Mucosa of descending colon (tissue), 3 donors: ENCODE results near the gene GPR176. TPM values are rescaled to one million over a fixed set of nuclear protein-coding genes. Genes with fewer than 3 reads are reported as not detected.

Experiments
- ATAC-seq: fragments of 200-7000 bp; cut with Tn5 transposase; one replicate; pipeline ENCODE4 v1.9.1; 2020; ENCODE audit warnings: mild to moderate bottlenecking, moderate library complexity
- DNase-seq, 3 donors: peaks; one replicate each; pipeline ENCODE4 v3.0.0-alpha.2; 2020
- H3K36me3 ChIP-seq: fragments of 200-600 bp; one replicate; pipeline ENCODE4 v1.8.0; 2021; ENCODE audit warnings: low read depth, mild to moderate bottlenecking
- H3K4me1 ChIP-seq: fragments of 200-600 bp; one replicate; pipeline ENCODE4 v1.8.0; 2021; ENCODE audit warnings: low read depth, mild to moderate bottlenecking
- H3K4me3 ChIP-seq: fragments of 200-600 bp; one replicate; pipeline ENCODE4 v1.8.0; 2021; ENCODE audit warnings: mild to moderate bottlenecking
- H3K9me3 ChIP-seq: fragments of 200-600 bp; one replicate; pipeline ENCODE4 v1.8.0; 2021; ENCODE audit warnings: mild to moderate bottlenecking
- intact Hi-C, 2 donors: fragments of 100-400 bp; cut with DNase I in 1 of 2; cut with micrococcal nuclease in 1 of 2; formaldehyde crosslinking; loops; one replicate each; pipeline versions ENCODE4 v1.11.0 to v1.11.1; 2022; cut with DNase I, micrococcal nuclease
- total RNA-seq, 3 donors: library from RNA; stranded (reverse); fragmentation: NEBNext Ultra II Directional in 2 of 3; extraction: Animal tissue kit (Norgen Biotek cat#: 25700) in 2 of 3; gene quantifications; one replicate each; pipeline versions ENCODE4 v1.2.1 to v1.2.4, GENCODE V29; 2021 to 2023
- TF ChIP-seq, protein P1 (sequence below): fragments of 200-600 bp; IDR thresholded peaks from one replicate; pipeline ENCODE4 v1.8.0; 2022; ENCODE audit warnings: antibody characterized with exemption, mild to moderate bottlenecking
- donor health status: DM: no; HTN: no; CAD: no; lungs with moderate emphysema.
- donor health status: DM: no; HTN: no; CAD: no.
- donor health status: DM: no; HTN: yes; CAD: no.

Gene GPR176
- total RNA-seq, 3 donors from 2014 or later: 0.32 to 4.9 (median 1.2) TPM

DNA sequence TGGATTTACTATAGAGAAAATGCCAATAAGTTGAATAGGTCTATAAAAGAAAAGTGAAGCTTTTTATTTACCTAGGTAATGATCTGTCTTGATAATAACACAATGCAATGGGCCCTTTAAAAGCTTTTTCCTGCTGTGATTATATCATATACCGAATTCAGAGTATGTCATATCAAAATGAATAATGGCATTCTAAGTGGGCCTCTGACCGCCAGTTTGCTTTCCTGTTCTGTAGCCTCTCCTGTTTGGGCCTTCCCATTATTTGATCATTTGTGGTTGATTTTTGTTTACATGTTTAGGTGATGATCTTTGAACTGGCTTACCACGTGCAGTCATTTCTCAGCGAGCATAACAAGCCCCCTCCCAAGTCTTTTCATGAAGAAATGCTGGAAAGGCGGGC lies 28.8 kb upstream of the GPR176 start:
- H3K9me3 ChIP-seq: no peaks in the 10 kb centered on the region
- DNase-seq (no peak), ATAC-seq (no peak)
- H3K4me3 ChIP-seq: no peak overlapping the region
- TF ChIP-seq, protein P1, sequence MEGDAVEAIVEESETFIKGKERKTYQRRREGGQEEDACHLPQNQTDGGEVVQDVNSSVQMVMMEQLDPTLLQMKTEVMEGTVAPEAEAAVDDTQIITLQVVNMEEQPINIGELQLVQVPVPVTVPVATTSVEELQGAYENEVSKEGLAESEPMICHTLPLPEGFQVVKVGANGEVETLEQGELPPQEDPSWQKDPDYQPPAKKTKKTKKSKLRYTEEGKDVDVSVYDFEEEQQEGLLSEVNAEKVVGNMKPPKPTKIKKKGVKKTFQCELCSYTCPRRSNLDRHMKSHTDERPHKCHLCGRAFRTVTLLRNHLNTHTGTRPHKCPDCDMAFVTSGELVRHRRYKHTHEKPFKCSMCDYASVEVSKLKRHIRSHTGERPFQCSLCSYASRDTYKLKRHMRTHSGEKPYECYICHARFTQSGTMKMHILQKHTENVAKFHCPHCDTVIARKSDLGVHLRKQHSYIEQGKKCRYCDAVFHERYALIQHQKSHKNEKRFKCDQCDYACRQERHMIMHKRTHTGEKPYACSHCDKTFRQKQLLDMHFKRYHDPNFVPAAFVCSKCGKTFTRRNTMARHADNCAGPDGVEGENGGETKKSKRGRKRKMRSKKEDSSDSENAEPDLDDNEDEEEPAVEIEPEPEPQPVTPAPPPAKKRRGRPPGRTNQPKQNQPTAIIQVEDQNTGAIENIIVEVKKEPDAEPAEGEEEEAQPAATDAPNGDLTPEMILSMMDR: no peak
- H3K36me3 ChIP-seq: peaks cover 5% of the 10 kb centered on the region
- no peaks in the 10 kb centered on the region for H3K4me1 ChIP-seq
- intact Hi-C loops: no loop called here

GRCh38 chr15:39947401-39948197 lies 27.5 kb upstream of the GPR176 start:
- Histone ChIP-seq H3K9me3 (no peaks in the 10 kb centered on the region), H3K4me3 (no peak overlapping the region), H3K4me1 (no peaks in the 10 kb centered on the region), H3K36me3 (peaks cover 5% of the 10 kb centered on the region)
- no peak for DNase-seq
- intact Hi-C loops: no loop called here
- no peak for ATAC-seq
- TF ChIP-seq, protein P1: no peak

GRCh38 chr15:39946862-39947261 lies 26.8 kb upstream of the GPR176 start:
- Histone ChIP-seq H3K4me3 (no peak overlapping the region), H3K4me1 (no peaks in the 10 kb centered on the region), H3K9me3 (no peaks in the 10 kb centered on the region), H3K36me3 (peaks cover 5% of the 10 kb centered on the region)
- TF ChIP-seq, protein P1: no peak
- ATAC-seq: no peak
- intact Hi-C loops: no loop called here
- no peak for DNase-seq

DNA sequence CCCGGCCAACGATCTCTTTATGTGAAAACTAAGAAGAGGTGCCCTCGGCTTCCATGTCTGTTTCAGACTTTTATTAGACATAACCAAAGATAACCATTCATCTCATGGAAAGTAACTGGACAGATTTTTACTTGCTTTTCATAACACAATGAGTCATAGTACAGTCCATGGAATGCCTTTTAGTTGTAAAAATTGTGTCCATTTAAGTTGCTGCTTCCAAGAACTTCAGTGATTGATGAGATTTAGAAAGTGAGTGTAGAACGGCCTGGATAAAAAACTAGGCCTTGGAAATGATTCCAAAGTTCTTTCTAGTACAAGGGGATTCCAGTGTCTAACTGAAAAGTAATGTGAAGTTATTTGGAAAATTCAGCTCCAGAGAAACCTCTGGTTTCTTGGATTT lies 24.7 kb upstream of the GPR176 start:
- H3K4me3 ChIP-seq: no peak overlapping the region
- intact Hi-C loops: no loop called here
- no peaks in the 10 kb centered on the region for H3K4me1 ChIP-seq
- ATAC-seq (no peak), DNase-seq (no peak)
- H3K9me3 ChIP-seq: no peaks in the 10 kb centered on the region
- H3K36me3 ChIP-seq: peaks cover 5% of the 10 kb centered on the region
- TF ChIP-seq, protein P1: no peak

DNA sequence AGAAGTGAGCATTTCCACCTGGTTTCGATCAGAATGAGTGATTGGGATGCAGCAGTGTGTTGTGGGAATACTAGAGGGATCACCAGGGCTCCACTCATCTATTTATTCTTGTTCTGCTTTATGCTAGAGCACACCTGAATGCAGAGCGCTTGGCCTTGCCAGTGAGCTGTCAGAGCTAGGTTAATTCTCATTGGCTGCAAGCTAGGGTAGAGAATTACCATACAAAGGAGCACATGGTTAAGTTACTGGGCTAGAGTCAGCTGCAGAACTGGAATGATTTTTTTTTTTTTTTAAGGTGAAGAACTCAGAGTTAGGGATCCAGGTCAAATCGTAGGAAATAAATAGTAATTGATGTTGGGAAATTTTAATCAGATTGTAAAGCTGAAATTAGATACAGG lies 22.7 kb upstream of the GPR176 start:
- TF ChIP-seq, protein P1: no peak
- no peak for DNase-seq
- H3K9me3 ChIP-seq: no peaks in the 10 kb centered on the region
- H3K4me1 ChIP-seq: no peaks in the 10 kb centered on the region
- H3K4me3 ChIP-seq: no peak overlapping the region
- H3K36me3 ChIP-seq: peaks cover 5% of the 10 kb centered on the region
- intact Hi-C loops: no loop called here
- ATAC-seq: no peak
